DMS 273 treated with DMSO at 0.1 percent for 48 hours (cell line): Measurements from ENCODE around the gene XRN2.
"Not testable (repeated sequence)": the region's sequence is repeated elsewhere in the genome, so short reads cannot be mapped to it uniquely, and the experiment has no call there.

Experiments used
- DNase-seq: peaks from one replicate; lab custom pipeline; 2025; lab: John Stamatoyannopoulos, UW

The XRN2 gene

GRCh38 chr20:21344961-21345360 lies 41.8 kb downstream of the XRN2 start:
- DNase-seq, result no peak

GRCh38 chr20:21352703-21353102 lies 49.6 kb downstream of the XRN2 start:
- DNase-seq, result no peak

DNA sequence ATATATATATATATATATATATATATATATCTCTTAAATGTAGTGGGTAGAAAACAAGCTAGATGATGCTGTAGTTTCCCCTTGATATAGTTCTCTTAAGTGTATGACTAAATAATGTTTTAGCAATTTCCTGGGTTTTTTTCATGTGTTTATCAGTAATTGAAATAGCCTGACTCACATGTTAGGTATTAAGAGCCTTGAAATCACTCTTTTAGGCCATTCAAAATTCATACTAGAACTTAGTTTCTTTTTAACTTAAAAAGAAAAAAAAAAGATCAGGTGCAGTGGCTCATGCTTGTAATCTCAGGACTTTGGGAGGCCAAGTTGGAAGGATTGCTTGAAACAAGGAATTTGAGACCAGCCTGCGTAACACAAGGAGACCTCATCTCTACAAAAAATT lies 50.1 kb downstream of the XRN2 start:
- no peak for DNase-seq

DNA sequence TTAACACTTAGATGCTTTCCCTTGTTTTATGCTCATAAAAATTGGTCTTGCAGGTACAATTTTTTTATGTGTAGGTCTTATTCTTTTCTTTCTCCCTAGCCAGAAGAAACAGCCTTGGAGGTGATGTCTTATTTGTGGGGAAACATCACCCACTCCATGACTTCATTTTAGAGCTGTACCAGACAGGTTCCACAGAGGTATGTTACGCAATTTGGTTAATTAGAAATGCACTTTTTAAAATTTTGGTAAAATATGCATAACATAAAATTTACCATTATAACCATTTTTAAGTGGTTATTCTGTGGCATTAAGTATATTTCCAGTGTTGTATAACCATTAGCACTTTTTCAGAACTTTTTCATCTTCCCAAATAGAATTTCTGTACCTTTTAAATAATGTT lies 52.9 kb downstream of the XRN2 start:
- no peak for DNase-seq

DNA sequence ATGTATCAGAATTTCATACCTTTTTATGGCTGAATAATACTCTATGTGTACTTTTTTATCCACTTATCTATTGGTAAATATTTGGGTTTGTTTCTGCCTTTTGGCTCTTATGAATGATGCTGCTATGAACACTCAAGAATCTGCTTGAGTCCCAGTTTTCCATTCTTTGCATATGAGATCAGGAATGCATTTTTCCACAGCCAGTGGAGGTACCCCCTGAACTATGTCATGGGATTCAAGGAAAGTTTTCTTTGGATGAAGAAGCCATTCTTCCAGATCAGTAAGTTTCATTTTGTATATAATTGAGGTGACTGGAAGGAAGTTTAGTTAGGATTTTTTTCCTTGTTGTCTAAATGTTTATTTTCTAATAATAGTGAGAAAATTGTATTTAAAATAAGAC lies 53.3 kb downstream of the XRN2 start:
- no peak for DNase-seq

GRCh38 chr20:21357844-21358243 lies 54.7 kb downstream of the XRN2 start:
- DNase-seq, result no peak

DNA sequence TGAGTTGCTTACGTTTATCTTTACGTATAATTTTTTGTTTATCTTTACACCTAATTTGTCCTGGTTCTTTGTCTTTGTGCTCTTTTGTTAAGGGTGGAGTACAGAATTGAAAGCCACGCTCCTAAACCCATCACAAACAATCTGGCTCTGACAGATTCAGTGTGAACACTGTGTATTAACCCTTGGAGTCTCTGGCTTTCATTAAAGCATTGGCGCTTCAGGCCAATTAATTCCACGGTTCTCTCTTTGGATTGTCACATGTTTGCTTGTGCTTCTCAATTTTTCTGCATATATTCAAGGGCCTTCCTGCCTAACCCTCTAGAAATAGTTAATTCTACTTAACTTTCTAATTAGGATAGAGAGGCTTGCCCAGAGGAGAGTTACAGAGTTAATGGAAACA lies 55.6 kb downstream of the XRN2 start:
- no peak for DNase-seq

- no peak for DNase-seq
These were observed 57.6 kb downstream of the XRN2 start for GRCh38 chr20:21360705-21361104.

GRCh38 chr20:21361266-21361665 lies 58.1 kb downstream of the XRN2 start:
- no peak for DNase-seq

DNA sequence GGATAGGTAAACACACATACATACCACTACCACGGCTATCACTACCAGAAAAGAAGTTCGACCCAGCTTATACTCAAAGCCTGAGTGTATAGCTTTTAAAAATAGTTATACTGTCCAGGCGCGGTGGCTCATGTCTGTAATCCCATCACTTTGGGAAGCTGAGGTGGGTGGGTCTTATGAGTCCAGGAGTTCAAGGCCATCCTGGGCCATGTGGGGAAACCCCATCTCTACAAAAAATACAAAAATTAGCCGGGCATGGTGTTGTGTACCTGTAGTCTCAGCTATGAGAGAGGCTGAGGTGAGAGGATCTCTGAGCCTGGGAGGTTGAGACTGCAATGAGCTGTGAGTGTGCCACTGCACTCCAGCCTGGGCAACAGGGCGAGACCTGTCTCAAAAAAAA lies 61.3 kb downstream of the XRN2 start:
- DNase-seq, result no peak

DNA sequence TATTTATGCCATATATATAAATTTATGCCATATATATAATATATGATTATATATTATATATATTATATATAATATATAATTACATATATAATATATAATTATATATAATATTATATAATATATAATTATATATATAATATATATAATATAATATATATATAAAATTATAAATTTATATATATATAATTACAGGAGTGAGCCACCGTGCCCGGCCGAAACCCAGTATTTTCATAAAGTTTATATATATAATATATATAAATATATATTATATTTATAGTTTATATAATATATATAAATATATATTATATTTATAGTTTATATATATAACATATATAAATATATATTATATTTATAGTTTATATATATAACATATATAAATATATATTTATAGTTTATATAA lies 62.6 kb downstream of the XRN2 start:
- no peak for DNase-seq

GRCh38 chr20:21366273-21366672 lies 63.1 kb downstream of the XRN2 start:
- not testable (repeated sequence) for DNase-seq

DNA sequence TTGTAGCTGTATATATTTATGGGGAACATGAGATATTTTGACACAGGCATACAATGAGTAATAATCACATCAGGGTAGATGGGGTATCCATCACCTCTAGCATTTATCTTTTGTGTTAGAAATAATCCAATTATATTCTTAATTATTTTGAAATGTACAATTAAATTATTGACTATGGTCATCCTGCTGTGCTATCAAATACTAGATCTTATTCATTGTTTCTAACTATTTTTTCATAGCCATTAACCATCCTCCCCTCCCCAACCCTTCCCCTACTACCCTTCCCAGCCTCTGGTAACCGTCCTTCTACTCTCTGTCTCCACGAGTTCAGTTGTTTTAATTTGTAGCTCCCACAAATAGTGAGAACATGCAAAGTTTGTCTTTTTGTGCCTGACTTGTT lies 65.7 kb downstream of the XRN2 start:
- DNase-seq, result no peak

- DNase-seq, result no peak
These were observed 68.1 kb downstream of the XRN2 start for GRCh38 chr20:21371193-21371592.

DNA sequence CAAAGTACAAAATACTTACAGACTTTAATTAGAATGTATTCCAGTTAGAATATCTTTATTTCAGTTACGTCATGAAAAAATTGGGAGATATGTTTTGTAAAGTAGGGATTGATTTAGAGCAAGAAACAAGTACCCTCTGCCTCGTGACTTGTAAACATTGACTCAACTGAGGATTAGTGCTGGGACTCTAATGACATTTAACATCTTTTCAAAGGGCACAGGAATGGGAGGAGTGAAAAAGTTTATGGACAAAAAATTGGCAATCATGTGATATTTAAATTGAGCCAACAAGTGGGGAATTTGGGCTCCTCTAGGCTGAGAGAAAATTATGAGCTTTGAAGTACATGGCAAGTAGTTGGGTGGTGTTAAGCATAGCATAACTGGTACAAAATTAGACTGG lies 68.9 kb downstream of the XRN2 start:
- no peak for DNase-seq

DNA sequence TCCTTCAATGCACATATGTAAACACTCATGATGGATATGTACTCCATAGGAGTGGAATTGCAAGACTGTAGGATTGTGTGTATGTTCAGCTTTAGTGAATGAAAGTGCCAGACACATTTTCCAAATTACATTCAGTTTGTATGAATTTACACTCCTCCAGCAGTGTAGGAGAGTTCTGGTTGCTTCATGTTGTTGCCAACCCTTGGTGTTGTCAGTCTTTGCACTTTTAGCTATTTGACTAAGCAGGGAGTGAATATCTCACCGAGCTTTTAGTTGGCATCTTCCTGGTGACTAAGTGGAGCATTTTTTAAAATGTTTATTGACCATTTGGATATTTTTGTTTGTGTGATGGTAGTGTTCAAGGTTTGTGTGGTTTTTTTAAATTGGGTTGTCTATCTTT lies 70.3 kb downstream of the XRN2 start:
- DNase-seq, result no peak

GRCh38 chr20:21376626-21377025 lies 73.5 kb downstream of the XRN2 start:
- DNase-seq, result no peak

DNA sequence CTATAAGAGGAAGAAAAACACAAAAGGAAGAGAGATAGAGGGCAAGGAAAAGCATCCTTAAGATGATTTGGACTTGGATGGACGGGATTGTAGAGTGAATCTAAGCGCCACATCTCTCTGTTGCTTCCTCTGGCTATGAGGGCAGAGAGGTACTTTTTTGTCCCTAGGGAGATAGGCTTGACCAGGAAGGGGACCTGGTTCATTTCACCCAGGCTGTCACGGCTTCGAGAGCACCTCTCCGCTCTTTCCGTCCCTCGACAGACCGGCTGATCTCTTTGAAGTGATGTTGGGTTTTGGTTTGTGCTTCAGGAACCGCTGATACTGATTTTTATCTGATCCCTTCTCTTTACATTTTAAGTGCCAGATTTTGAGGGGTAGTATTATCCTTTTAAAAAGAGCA lies 74.6 kb downstream of the XRN2 start:
- no peak for DNase-seq

DNA sequence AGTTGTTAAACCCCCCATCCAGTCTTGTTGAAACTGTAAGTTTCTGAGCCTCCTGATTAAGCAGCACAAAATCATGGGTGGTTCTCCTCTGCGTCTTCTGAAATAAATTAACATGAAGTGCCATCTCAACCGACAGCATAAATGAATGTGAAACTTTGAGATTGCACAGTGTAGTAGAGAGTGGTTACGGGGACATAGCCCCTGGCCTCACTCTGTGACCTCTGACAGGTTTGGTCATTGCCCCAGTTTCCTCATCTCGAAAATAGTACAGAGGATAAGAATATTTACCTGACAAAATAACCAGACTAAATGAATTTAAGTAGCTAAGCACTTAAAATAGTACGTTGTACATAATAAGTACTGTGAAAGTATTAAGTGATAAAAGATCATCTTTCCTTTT lies 75.1 kb downstream of the XRN2 start:
- DNase-seq, result no peak

GRCh38 chr20:21380711-21381110 lies 77.6 kb downstream of the XRN2 start:
- no peak for DNase-seq

GRCh38 chr20:21381619-21382018 lies 78.5 kb downstream of the XRN2 start:
- DNase-seq, result no peak

- no peak for DNase-seq
These were observed 81.3 kb downstream of the XRN2 start for GRCh38 chr20:21384308-21384892.

DNA sequence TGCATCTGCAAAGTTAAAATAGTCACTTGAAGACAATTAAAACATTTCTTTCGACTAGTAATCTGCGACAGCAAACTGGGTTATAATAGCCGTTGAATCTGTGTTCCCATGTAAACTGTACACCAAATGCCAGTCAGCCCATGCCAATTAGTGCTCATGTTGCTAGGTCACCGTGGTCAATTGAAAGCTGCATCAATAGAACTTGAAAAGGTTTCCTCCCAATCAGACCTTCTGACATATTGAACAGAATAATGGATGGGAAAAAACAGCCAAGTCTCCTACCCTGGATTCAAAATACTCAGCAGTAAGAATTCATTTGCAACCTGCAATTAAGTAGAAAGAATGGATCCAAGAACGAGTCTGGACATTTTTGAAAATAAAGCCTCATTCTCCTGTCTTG lies 83.0 kb downstream of the XRN2 start:
- no peak for DNase-seq

DNA sequence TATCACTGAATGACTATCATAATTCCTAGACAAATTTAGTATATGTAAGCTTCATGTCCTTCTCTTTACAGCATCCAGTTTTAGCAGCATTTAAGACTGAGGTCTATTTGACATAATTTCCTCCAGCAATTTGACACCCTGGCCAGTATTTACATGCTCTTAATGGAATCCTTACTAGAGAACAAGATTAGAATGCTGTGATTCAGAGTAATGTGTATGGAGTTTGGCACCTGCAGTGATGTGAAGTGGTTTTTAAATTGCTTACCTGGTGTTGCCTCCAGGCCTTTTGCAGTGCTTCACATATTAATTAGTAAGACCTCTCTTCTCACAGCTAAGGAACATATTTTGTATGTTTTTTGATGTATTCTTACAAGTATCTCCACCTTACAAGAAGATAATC lies 84.4 kb downstream of the XRN2 start:
- no peak for DNase-seq

DNA sequence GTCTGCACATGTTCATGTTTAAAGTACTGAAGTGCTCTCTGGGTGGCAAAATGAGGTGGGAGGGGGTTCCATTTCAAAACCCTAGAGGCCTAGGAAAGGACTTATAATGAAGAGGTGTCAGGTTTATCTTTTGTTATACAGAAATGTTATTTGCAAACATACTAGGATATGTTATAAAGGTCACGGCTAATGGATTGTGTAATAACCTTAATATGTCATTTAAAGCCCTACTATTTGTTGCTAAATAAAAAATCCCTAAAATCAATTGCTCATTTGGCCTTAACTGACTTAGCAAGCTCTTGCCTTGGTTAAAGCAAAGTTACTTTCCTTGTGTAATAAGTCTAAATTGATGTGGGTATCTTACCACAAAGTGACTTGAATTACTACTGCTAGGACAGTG lies 85.4 kb downstream of the XRN2 start:
- DNase-seq, result no peak
